COR-L47 (cell line): ENCODE data around the gene CASP9.
"Not testable (repeated sequence)": the region's sequence is repeated elsewhere in the genome, so short reads cannot be mapped to it uniquely, and the experiment has no call there.

Source experiments
- DNase-seq: peaks from one replicate; lab custom pipeline; 2025; lab: John Stamatoyannopoulos, UW

CASP9 gene

GRCh38 chr1:15500184-15501178 lies 23.5 kb downstream of the CASP9 start:
- DNase-seq: no peak

- DNase-seq: no peak
These were observed 30.1 kb downstream of the CASP9 start for GRCh38 chr1:15493869-15494390.

GRCh38 chr1:15492596-15492995 lies 31.4 kb downstream of the CASP9 start:
- DNase-seq: no peak

GRCh38 chr1:15491010-15491409 lies 33.0 kb downstream of the CASP9 start:
- not testable (repeated sequence) for DNase-seq

- DNase-seq: no peak
These were observed 34.8 kb downstream of the CASP9 start for GRCh38 chr1:15489052-15489736.

- no peak for DNase-seq
These were observed 35.6 kb downstream of the CASP9 start for GRCh38 chr1:15488371-15488770.

- not testable (repeated sequence) for DNase-seq
These were observed 37.0 kb downstream of the CASP9 start for GRCh38 chr1:15486844-15487610.

GRCh38 chr1:15485636-15486035 lies 38.4 kb downstream of the CASP9 start:
- DNase-seq: no peak

GRCh38 chr1:15484443-15484842 lies 39.6 kb downstream of the CASP9 start:
- DNase-seq: not testable (repeated sequence)

- DNase-seq: no peak
These were observed 40.0 kb downstream of the CASP9 start for GRCh38 chr1:15483971-15484370.

- DNase-seq: not testable (repeated sequence)
These were observed 41.0 kb downstream of the CASP9 start for GRCh38 chr1:15482983-15483543.

GRCh38 chr1:15482455-15482854 lies 41.6 kb downstream of the CASP9 start:
- not testable (repeated sequence) for DNase-seq

- no peak for DNase-seq
These were observed 44.2 kb downstream of the CASP9 start for GRCh38 chr1:15479654-15480347.

GRCh38 chr1:15477646-15478212 lies 46.3 kb downstream of the CASP9 start:
- DNase-seq: no peak

GRCh38 chr1:15476927-15477326 lies 47.1 kb downstream of the CASP9 start:
- no peak for DNase-seq

GRCh38 chr1:15475752-15476314 lies 48.2 kb downstream of the CASP9 start, which contains the start of gene CELA2B:
Gene CELA2B (plus strand): TSS chr1:15476104. CDS start chr1:15476126, 22 bp downstream.
- no peak for DNase-seq

- no peak for DNase-seq
These were observed 51.4 kb downstream of the CASP9 start for GRCh38 chr1:15472587-15472986.

- not testable (repeated sequence) for DNase-seq
These were observed 52.3 kb downstream of the CASP9 start for GRCh38 chr1:15471723-15472122.

- not testable (repeated sequence) for DNase-seq
These were observed 52.9 kb downstream of the CASP9 start for GRCh38 chr1:15471067-15471466.

GRCh38 chr1:15469821-15470448 lies 54.1 kb downstream of the CASP9 start:
- not testable (repeated sequence) for DNase-seq
